ENCODE measurements around the gene GABBR2.

The GABBR2 gene

GRCh38 chr9:98565152-98566135 lies 143.3 kb downstream of the GABBR2 start:
- no peak for DNase-seq

GRCh38 chr9:98564714-98565113 lies 144.0 kb downstream of the GABBR2 start:
- DNase-seq, result no peak

GRCh38 chr9:98563988-98564387 lies 144.7 kb downstream of the GABBR2 start:
- no peak for DNase-seq

- no peak for DNase-seq
Measured at GRCh38 chr9:98563212-98563907, 145.4 kb downstream of the GABBR2 start.

GRCh38 chr9:98559561-98559960 lies 149.2 kb downstream of the GABBR2 start:
- no peak for DNase-seq

- DNase-seq, result no peak
Measured at GRCh38 chr9:98558575-98558974, 150.2 kb downstream of the GABBR2 start.

DNA sequence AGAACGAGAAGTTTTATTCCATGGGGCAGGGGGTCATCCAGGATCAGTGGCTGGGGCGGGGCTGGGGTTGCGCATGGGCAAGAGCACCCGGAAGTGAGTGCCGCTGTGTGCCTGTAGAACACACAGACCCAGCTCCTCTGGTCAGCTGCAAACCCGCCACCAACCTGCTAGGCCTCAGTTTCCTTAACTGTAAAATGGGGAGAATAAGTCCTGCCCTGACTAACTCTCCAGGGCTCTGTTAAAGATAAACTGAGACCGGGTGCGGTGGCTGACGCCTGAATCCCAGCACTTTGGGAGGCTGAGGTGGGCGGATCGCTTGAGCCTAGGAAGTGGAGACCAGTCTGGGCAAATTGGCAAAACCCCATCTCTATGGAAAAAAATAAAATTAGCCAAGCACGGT lies 152.2 kb downstream of the GABBR2 start:
- DNase-seq, result no peak

DNA sequence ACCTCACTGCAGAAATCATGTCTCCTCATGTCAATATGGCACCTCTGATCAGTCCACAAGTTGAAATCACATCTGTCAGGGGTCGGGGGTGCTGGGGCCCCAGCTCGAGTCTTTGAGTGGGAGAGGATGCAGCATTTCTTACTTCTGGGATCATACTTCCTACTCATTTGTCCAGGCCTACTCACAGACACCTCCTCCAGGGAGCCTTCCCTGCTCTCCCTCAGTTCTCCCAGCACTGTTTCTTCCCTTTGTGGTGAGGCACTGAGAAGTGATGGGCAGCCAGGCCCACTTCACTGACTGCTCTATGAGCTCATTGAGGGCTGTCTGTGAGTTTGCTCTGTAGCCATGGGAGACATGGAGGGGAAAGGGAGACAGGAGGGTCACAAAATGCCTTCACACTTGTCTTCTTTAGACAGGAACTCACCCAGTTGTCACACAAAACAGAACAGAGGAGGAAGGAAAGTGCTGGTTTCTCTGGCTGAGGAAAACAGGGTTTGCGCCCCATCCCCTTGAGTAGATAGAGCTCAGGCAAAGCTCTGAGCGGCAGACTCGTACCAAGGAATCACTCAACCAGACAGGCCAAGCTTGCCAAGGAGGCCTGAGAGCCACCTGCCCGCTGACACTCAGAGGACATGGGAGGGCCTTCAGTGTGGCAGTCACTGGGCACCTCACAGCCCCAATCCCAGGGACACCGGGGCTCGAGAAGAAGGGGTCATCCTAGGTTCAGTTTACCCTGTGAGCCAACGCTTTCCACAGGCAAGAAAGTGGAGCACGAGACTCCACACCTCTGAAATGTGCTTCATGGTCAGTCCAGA lies 152.9 kb downstream of the GABBR2 start:
- DNase-seq, result no peak

DNA sequence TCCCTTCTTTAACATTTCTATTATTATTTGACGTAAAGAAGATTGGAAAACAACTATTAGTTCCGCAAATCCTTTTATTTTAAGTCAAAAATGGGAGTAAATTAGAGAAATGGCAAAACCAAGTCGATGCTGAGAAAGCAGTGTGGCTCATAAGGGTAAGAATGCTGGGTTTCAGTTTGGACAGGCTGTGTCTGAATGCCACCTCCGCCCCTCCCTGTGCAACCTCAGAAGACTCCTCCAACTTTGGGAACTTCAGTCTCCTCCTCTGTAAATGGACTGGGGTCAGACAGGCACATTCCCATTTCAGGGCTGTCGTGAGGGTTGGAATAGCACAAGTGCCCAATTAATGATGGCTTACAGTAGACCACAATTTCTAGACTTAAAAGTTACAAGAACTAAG lies 154.0 kb downstream of the GABBR2 start:
- DNase-seq, result no peak

GRCh38 chr9:98552331-98552730 lies 156.4 kb downstream of the GABBR2 start:
- DNase-seq, result no peak

DNA sequence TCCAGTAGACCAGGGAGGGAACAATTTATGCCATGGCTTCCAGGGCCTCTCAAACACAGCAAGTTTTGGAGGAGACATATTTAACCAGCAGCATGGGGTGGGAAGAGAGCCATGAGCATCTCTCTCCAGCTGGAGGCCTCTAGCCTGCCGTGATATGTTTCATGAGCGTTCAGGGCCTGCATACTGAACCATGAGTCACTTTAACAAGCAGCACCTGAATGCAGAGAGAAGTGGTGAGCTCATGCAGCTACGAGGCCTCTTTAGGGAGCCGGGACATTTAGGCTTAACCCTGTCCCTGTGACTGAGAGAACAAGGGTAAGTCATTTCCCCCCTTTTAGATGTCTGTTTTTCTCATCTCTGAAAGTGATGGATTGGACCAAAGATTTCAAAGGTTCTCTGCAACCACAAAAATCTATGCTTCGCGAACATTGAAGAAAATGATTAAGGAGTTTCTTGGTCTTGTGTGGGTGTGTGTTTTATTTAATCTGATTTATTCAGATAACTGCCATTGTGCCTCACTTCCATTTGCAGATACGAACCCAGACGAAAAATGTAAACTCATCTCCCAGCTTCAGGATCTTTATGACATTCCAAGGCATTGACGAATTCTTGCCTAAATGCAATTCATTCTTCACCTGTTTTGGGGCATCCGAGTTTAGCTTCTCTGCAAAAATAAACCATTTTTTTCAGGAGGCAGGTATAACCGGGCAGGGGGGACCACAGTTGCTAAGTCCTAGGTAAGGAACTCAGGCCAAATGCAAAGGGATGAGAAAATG lies 157.0 kb downstream of the GABBR2 start:
- no peak for DNase-seq

GRCh38 chr9:98550206-98550820 lies 158.4 kb downstream of the GABBR2 start:
- no peak for DNase-seq

- DNase-seq, result no peak
Measured at GRCh38 chr9:98549401-98549800, 159.3 kb downstream of the GABBR2 start.

GRCh38 chr9:98547606-98548005 lies 161.1 kb downstream of the GABBR2 start:
- DNase-seq, result no peak

DNA sequence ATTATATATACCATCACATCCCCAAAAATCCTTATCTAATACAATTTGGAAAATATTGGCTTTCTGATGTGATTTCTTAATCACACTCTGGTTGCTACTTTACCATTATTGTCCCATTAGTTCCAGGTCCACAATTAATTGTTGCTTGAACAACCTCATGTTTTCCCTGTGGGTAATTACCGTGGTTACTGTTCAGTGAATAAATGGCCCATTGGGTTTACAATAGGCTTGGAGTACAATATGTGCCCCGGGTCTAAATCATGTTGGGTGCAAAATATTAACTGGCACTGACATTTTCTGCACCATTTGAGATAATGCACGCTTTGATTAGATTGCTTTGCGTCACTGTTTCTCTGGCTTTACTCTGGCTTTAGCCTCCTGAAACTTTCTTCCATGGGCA lies 163.7 kb downstream of the GABBR2 start:
- DNase-seq, result no peak

- DNase-seq, result no peak
Measured at GRCh38 chr9:98541684-98542230, 167.0 kb downstream of the GABBR2 start.

DNA sequence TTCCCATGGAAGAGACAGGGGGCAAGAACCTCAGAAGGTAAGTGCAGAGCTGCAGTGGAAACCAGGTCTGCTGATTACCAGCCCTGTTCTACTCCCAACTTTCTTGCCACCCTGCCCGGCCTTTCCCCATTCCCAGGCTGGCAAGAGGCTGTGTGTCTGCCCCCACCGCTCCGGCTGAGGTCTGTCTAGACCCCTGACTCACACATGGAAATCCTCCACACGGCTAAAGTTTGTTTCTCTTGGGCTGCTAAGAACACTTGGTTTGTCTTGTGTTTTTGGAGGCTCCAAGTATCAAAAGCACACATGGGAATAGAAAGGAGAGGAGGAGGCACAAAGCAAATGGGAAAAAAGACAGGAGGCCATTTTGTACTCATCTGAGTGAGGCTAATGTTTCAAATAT lies 168.3 kb downstream of the GABBR2 start:
- no peak for DNase-seq

- no peak for DNase-seq
Measured at GRCh38 chr9:98539954-98540353, 168.8 kb downstream of the GABBR2 start.

DNA sequence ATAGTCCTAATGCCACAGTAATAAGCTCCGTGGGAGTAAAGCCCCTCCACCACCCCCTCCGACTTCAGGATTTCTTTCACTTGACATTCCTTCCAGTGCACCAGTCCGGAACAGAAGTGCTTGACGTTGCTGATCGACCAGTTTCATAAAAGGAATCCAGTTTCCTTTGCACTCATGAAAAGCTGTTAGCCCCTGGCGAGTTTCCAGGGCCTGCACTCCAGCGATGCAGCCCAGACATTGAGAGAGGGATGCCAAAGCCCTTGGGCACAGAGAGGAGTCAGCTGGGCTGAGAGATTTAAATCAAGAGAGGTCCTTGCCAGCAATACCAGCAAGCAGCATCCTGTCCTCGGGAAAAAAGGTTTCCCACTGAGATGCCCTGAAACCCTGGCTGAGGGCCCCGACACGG lies 170.1 kb downstream of the GABBR2 start:
- no peak for DNase-seq

GRCh38 chr9:98538203-98538602 lies 170.5 kb downstream of the GABBR2 start:
- DNase-seq, result no peak

DNA sequence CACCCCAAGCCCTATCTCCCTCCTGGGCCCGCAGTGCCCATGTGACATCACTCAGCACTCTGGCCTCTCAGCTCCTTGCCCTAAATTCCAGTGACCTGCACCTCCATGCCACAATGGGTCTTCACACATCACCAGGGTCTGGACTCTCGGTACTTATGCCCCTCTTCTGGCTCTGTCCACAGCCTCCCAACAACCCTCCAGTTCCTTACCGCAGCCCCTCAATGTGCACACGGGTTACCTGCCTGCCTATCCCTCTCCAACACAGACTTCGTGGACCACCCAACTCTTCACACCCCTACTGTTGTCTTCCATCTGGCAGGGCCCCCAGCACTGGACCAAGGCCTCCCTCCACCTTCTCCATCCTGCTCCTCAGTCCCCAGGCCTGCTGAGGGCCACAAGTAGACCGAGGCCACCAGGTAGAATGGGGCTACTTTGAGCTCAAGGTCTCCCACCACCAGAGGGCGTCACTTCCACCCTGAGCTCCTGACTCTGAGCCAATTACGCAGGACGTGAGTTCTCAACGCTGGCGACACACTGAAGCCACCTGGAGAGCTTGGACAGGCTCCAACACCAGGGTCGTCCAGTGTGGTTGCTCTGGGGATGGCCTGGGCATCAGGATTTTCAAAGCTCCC lies 172.1 kb downstream of the GABBR2 start:
- no peak for DNase-seq

All from activated gamma-delta T cell treated with Interleukin-2 at 50 U/mL for 16 hours (primary cell).